Progenitor cell of endocrine pancreas (in vitro differentiated cells): Measurements from ENCODE around the gene INS. TPM values are rescaled to one million over a fixed set of nuclear protein-coding genes. Genes with fewer than 3 reads are reported as not detected.

Experiments
- DNase-seq: peaks from one replicate; pipeline ENCODE4 v3.0.0; 2021; ENCODE audit warnings: low spot score; ENCODE audit not compliant: unreplicated experiment
- H3K27ac Mint-ChIP-seq: 2 replicates; pipeline ENCODE4 v1.8.0; 2021; ENCODE audit warnings: mild to moderate bottlenecking, moderate library complexity, mixed read lengths
- H3K27me3 Mint-ChIP-seq: 2 replicates; pipeline ENCODE4 v1.8.0; 2021; ENCODE audit warnings: mixed read lengths
- H3K36me3 Mint-ChIP-seq: 2 replicates; pipeline ENCODE4 v1.8.0; 2022; ENCODE audit warnings: mixed read lengths; ENCODE audit not compliant: insufficient read depth
- H3K4me1 Mint-ChIP-seq: 2 replicates; pipeline ENCODE4 v1.8.0; 2021; ENCODE audit warnings: low read depth, mixed read lengths
- H3K4me3 Mint-ChIP-seq: 2 replicates; pipeline ENCODE4 v1.8.0; 2021; ENCODE audit warnings: low read depth, mild to moderate bottlenecking, moderate library complexity, mixed read lengths
- H3K9me3 Mint-ChIP-seq: 2 replicates; pipeline ENCODE4 v1.8.0; 2021; ENCODE audit warnings: low read depth, mixed read lengths
- CTCF ChIP-seq: fragments of 200-600 bp; sonication (generic); IDR thresholded peaks from one replicate; pipeline ENCODE4 v1.5.0; 2021; ENCODE audit warnings: antibody characterized with exemption, mild to moderate bottlenecking; ENCODE audit not compliant: unreplicated experiment
- total RNA-seq: library from RNA; stranded (reverse); gene quantifications from 2 replicates; pipeline ENCODE4 v1.2.1, GENCODE V29; 2021

The INS gene
- total RNA-seq, 1 donor from 2014 or later = 75.2 TPM

- Mint-ChIP-seq H3K9me3 (no peaks in the 10 kb centered on the region), H3K27ac (no peak overlapping the region), H3K4me1 (peaks cover 5% of the 10 kb centered on the region), H3K4me3 (no peak overlapping the region), H3K36me3 (no peaks in the 10 kb centered on the region), H3K27me3 (peaks cover 29% of the 10 kb centered on the region)
- no peak for TF ChIP-seq CTCF
- DNase-seq = no peak
These were observed 42.6 kb upstream of the INS start for GRCh38 chr11:2203440-2204259.

GRCh38 chr11:2202900-2203439, 42.0 kb upstream of the INS start:
- H3K27me3 Mint-ChIP-seq = peaks cover 24% of the 10 kb centered on the region
- DNase-seq = no peak
- H3K9me3 Mint-ChIP-seq = no peaks in the 10 kb centered on the region
- no peaks in the 10 kb centered on the region for H3K36me3 Mint-ChIP-seq
- peaks cover 1% of the 10 kb centered on the region for H3K4me1 Mint-ChIP-seq
- TF ChIP-seq CTCF = no peak
- no peak overlapping the region for H3K4me3 Mint-ChIP-seq
- no peak overlapping the region for H3K27ac Mint-ChIP-seq

- Mint-ChIP-seq H3K27ac (no peak overlapping the region), H3K9me3 (no peaks in the 10 kb centered on the region), H3K4me1 (no peaks in the 10 kb centered on the region), H3K36me3 (no peaks in the 10 kb centered on the region), H3K4me3 (no peak overlapping the region), H3K27me3 (peaks cover 18% of the 10 kb centered on the region)
- no peak for DNase-seq
- TF ChIP-seq CTCF = no peak
These were observed 41.3 kb upstream of the INS start for GRCh38 chr11:2202071-2202899.

GRCh38 chr11:2201542-2201941, 40.5 kb upstream of the INS start:
- peaks cover 20% of the 10 kb centered on the region for H3K27me3 Mint-ChIP-seq
- DNase-seq = no peak
- TF ChIP-seq CTCF = no peak
- H3K27ac Mint-ChIP-seq = no peak overlapping the region
- H3K36me3 Mint-ChIP-seq = no peaks in the 10 kb centered on the region
- H3K4me3 Mint-ChIP-seq = no peak overlapping the region
- H3K4me1 Mint-ChIP-seq = no peaks in the 10 kb centered on the region
- H3K9me3 Mint-ChIP-seq = no peaks in the 10 kb centered on the region

- Mint-ChIP-seq H3K36me3 (no peaks in the 10 kb centered on the region), H3K27ac (no peak overlapping the region), H3K4me3 (no peak overlapping the region), H3K9me3 (no peaks in the 10 kb centered on the region), H3K4me1 (no peaks in the 10 kb centered on the region), H3K27me3 (peaks cover 22% of the 10 kb centered on the region)
- no peak for TF ChIP-seq CTCF
- DNase-seq = no peak
These were observed 40.0 kb upstream of the INS start for GRCh38 chr11:2200957-2201519.
